Spleen (tissue), 7 donors: ENCODE data around the gene ATP6V0B.

Experiments used
- CTCF ChIP-seq, 11 experiments: fragments of 200-600 bp in 7 of 11; fragments of 450-650 bp in 4 of 11; sonication (generic) in 4 of 11; IDR thresholded peaks in 8 of 11; conservative IDR thresholded peaks in 3 of 11; 1 replicate in 7 of 11; 2 replicates in 4 of 11; pipeline versions ENCODE4 v1.4.0 to v1.8.0; 2016 to 2021; ENCODE audit warnings: antibody characterized with exemption in 11 of 11, inconsistent platforms in 4 of 11, mild to moderate bottlenecking in 1 of 11
- POLR2A ChIP-seq, 3 donors: fragments of 450-650 bp; IDR thresholded peaks; one replicate each; pipeline ENCODE4 v1.5.1; 2017; ENCODE audit warnings: antibody characterized with exemption in 3 of 3, mild to moderate bottlenecking in 1 of 3
- POLR2AphosphoS5 ChIP-seq, 3 donors: sonication (generic); formaldehyde crosslinking; IDR thresholded peaks; one replicate each; pipeline ENCODE4 v1.5.1; 2017; ENCODE audit warnings: antibody characterized with exemption in 3 of 3
- donor health status: DM: no; HTN: no; CAD: no; lungs with moderate emphysema.
- donor health status: DM: no; HTN: no; CAD: no.
- donor health status: DM: no; HTN: no; CAD: no.

- peak; percentile 65 to 85 (median 79) for TF ChIP-seq POLR2AphosphoS5 (IDR thresholded peaks at IDR 0.05)
- TF ChIP-seq POLR2A (IDR thresholded peaks at IDR 0.05): no peak
- no peak for TF ChIP-seq CTCF (IDR thresholded peaks at IDR 0.05 in 8 of 11, conservative IDR thresholded peaks at IDR 0.05 in 3 of 11)
Observed at GRCh38 chr1:43991476-43992231, 16.9 kb downstream of the ATP6V0B start, which contains the start of gene CCDC24.
